ENCODE results near the gene CTAG1A. TPM values are rescaled to one million over a fixed set of nuclear protein-coding genes. Genes with fewer than 3 reads are reported as not detected.
"Not testable (repeated sequence)": the region's sequence is repeated elsewhere in the genome, so short reads cannot be mapped to it uniquely, and the experiment has no call there.

Gene CTAG1A
- total RNA-seq, 1 donor from 2014 or later = not detected

DNA sequence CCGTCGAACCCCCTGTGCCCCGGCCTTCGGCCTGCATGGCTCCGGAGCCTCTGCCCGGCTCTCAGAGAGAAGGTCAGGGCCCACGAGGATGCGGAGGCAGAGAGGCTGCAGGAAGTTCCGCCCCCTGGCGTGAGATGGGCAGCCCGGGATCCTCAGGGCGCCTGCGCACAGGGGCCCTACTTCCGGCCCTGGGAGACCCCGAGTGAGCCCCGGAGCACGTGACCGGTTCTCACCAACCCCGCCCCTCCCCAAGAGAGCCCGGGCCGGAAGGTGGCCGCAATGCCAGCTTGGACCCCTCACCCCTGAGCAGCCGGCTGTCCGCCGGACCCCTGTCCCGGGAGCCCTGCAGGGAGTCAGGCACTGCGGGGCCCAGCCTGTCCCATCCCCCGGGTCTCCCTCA, 34.2 kb downstream of the CTAG1A start, which contains the start of gene CTAG1B:
TSS of gene CTAG1B (minus strand) at position 101 of the 400 bp plus-strand sequence. CDS start at position 37, 64 bp downstream.
- DNase-seq = not testable (repeated sequence)

DNA sequence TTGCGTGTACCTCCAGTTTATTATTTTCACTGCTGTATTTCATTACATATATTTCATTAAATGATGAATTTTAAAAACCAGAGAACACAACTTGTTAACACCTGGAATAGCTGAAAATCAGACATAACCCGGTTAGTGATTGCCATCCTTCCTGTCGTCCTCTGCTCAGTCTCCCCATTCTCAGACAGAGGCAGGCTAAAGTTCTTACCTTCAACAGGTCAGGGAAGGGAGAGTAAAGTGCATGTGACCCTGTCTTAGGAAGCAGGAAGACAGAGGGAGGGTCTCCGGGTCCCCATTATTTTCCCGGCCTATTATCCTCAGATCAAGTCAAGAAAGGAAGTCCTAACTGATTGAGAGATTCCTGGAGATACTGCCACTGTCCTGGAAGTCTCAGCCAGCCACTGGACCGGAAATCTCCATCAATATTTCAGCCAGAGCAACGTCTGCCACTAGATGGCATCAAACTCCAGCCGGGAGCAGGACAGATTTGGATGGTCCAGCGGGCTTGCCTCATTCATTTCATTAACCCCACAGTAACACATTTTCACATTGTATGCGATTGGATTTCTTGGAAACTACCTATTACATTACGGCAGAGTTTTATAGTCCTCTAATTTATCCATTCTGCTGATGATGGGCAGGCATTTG, 36.0 kb downstream of the CTAG1A start:
- DNase-seq = not testable (repeated sequence)

DNA sequence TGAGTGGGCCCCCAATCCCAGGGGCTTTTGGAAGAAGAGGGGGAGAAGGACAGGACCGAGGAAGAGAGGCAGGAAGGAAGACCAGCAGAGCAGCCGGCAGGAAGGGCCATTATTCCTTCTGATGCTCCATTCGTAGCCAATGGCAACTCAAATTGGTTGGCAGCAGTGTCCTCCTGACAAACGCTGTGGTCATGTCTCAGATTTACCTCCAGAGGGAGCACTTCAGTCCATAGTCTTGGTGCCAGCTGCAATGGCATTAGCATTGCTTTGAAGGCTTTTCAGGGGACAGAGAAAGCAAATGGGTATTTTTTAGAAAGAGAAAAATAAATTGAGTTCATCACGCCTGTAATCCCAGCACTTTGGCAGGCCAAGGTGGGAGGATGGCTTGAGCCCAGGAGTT, 44.0 kb downstream of the CTAG1A start:
- not testable (repeated sequence) for DNase-seq

DNA sequence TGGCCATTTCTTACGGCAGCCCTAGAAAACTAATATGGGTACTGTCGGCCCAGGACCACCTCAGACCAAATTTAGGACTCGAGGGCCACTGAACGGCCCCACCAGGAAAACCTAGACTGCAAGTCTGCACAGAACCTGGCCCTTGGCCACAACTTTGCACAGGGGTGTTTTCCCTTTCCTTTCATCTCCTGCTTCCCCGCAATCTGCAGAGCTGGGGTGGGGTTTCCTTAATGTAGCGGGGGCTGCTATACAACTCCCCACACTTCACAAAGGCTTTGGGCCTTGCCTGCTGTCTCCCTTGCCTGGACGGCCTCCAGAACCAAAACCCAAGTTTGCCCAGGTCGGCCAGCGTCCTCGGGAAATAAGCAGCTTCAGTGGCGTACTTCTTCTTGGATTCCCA, 46.0 kb downstream of the CTAG1A start:
- DNase-seq = not testable (repeated sequence)

DNA sequence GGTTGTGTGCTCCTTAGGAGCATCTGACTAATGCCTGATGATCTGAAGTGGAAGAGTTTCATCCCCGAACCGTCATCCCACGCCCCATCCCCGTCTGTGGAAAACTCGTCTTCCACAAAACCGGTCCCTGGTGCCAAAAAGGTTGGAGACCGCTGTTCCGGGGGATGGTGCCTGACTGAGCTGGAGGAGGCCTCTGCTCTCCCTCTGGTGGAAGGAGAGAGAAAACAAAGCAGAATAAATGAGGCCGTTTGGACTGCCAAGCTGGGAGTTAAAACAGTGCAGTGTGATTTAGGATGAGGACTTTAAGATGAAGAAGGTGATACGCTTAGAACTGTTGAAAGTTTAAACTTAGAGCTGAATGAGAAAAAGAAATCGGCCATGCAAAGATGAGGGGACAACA, 48.7 kb downstream of the CTAG1A start:
- not testable (repeated sequence) for DNase-seq

Small RNA genes within 50 kb of the gene (small RNA-seq; reads per million reads assigned to genes)
- not detected for gene AC244090.1 (ENCODE audit: low replicate concordance)
- gene AC244107.2 (ENCODE audit: low replicate concordance) = not detected

Other genes with a start within 250 kb of the CTAG1A start
- gene FLNA, start 210.5 kb upstream of the CTAG1A start, total RNA-seq = 397 TPM
- 24.0 TPM for gene EMD, start 205.8 kb upstream of the CTAG1A start, total RNA-seq
- 3,686 TPM for gene RPL10, start 186.8 kb upstream of the CTAG1A start, total RNA-seq
- gene DNASE1L1, start 175.9 kb upstream of the CTAG1A start, total RNA-seq = 10.8 TPM
- gene TAFAZZIN, start 173.6 kb upstream of the CTAG1A start, total RNA-seq = 18.3 TPM
- 30.3 TPM for gene ATP6AP1, start 156.5 kb upstream of the CTAG1A start, total RNA-seq
- 58.2 TPM for gene GDI1, start 148.0 kb upstream of the CTAG1A start, total RNA-seq
- 20.4 TPM for gene FAM50A, start 141.0 kb upstream of the CTAG1A start, total RNA-seq
- gene PLXNA3, start 126.9 kb upstream of the CTAG1A start, total RNA-seq = 23.6 TPM
- 5.2 TPM for gene LAGE3, start 105.9 kb upstream of the CTAG1A start, total RNA-seq
- gene UBL4A, start 98.5 kb upstream of the CTAG1A start, total RNA-seq = 19.4 TPM
- 9.0 TPM for gene SLC10A3, start 94.5 kb upstream of the CTAG1A start, total RNA-seq
- 13.7 TPM for gene FAM3A, start 68.9 kb upstream of the CTAG1A start, total RNA-seq
- gene G6PD, start 38.3 kb upstream of the CTAG1A start, total RNA-seq = 19.5 TPM
- gene IKBKG, start 37.5 kb upstream of the CTAG1A start, total RNA-seq = 5.4 TPM
- gene CTAG1B, start 34.1 kb downstream of the CTAG1A start, total RNA-seq = not detected
- not detected for gene CTAG2, start 68.4 kb downstream of the CTAG1A start, total RNA-seq
- 4.5 TPM for gene GAB3, start 165.9 kb downstream of the CTAG1A start, total RNA-seq
- gene DKC1, start 177.7 kb downstream of the CTAG1A start, total RNA-seq = 27.2 TPM
- 34.6 TPM for gene MPP1, start 220.4 kb downstream of the CTAG1A start, total RNA-seq
- gene SMIM9, start 249.5 kb downstream of the CTAG1A start, total RNA-seq = not detected